GM13977 (cell line): Measurements from ENCODE around the gene LRCH3.

Source experiments
- DNase-seq: peaks from one replicate; pipeline ENCODE4 v3.0.0; 2012; ENCODE audit warnings: low spot score
- in situ Hi-C: fragments of 300-500 bp; cut with MboI; formaldehyde crosslinking; loops from one replicate; pipeline ENCODE4 v1.12.0; 2022; ENCODE audit warnings: low sequenced_read_pairs, low pct_unique_long_range_greater_than_20kb, mixed read lengths, inconsistent platforms; ENCODE audit not compliant: unreplicated experiment
- TF ChIP-seq, protein P1 (sequence below): IDR thresholded peaks from 2 replicates; pipeline ENCODE4 v1.5.1; 2012; ENCODE audit warnings: mild to moderate bottlenecking, control low read depth; ENCODE audit not compliant: insufficient read depth; ENCODE audit errors: extremely low read depth, missing control alignments

LRCH3 gene

GRCh38 chr3:197809356-197810020, 18.4 kb downstream of the LRCH3 start:
- in situ Hi-C loops = no loop called here
- no peak for DNase-seq

DNA sequence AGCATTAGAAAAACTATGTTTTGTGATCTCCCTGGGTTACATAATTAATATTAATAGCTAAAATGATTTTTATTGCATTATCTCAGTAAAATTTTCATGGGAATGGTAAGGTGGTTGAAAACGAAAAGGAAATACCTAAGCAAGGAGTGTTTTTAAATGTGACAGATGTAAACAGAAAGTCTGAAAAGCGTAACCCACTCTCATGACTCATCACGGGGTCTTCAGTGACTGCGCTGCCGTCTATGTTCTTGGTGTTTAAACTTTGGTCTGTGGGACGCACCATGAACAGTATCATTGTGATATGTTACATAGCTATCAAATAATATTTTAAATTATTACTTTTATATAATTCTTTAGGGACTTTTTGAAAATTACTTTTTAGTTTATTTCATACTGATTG, 19.8 kb downstream of the LRCH3 start:
- in situ Hi-C loops = no loop called here
- DNase-seq = no peak
- TF ChIP-seq, protein P1, sequence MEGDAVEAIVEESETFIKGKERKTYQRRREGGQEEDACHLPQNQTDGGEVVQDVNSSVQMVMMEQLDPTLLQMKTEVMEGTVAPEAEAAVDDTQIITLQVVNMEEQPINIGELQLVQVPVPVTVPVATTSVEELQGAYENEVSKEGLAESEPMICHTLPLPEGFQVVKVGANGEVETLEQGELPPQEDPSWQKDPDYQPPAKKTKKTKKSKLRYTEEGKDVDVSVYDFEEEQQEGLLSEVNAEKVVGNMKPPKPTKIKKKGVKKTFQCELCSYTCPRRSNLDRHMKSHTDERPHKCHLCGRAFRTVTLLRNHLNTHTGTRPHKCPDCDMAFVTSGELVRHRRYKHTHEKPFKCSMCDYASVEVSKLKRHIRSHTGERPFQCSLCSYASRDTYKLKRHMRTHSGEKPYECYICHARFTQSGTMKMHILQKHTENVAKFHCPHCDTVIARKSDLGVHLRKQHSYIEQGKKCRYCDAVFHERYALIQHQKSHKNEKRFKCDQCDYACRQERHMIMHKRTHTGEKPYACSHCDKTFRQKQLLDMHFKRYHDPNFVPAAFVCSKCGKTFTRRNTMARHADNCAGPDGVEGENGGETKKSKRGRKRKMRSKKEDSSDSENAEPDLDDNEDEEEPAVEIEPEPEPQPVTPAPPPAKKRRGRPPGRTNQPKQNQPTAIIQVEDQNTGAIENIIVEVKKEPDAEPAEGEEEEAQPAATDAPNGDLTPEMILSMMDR = no peak

More at GRCh38 chr3:197809356-197810020, 18.4 kb downstream of the LRCH3 start:
- TF ChIP-seq, protein P1 = no peak

GRCh38 chr3:197811343-197811742, 20.3 kb downstream of the LRCH3 start:
- in situ Hi-C loops = no loop called here
- TF ChIP-seq, protein P1 = no peak
- no peak for DNase-seq

DNA sequence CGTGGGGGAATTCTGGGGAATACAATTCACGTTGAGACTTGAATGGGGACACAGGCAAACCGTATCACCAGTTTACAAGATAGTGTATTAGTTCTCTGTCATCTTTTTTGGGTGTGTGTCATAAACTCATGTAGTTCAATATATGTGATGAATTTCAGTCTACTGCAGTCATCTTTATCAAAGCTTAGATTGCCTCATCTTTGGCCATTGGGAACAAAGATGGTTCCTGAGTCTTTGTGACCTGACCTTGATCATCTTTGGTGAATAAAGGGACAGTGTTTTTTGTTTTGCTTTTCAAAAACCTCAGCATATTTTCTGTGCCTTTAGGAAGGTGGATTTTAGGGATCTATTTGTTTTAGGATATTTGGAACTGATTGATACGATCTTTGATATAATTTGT, 23.3 kb downstream of the LRCH3 start:
- TF ChIP-seq, protein P1 = no peak
- DNase-seq = no peak
- in situ Hi-C loops = no loop called here

- in situ Hi-C loops = no loop called here
- no peak for DNase-seq
- TF ChIP-seq, protein P1 = no peak
Measured at GRCh38 chr3:197820550-197821335, 29.7 kb downstream of the LRCH3 start.

DNA sequence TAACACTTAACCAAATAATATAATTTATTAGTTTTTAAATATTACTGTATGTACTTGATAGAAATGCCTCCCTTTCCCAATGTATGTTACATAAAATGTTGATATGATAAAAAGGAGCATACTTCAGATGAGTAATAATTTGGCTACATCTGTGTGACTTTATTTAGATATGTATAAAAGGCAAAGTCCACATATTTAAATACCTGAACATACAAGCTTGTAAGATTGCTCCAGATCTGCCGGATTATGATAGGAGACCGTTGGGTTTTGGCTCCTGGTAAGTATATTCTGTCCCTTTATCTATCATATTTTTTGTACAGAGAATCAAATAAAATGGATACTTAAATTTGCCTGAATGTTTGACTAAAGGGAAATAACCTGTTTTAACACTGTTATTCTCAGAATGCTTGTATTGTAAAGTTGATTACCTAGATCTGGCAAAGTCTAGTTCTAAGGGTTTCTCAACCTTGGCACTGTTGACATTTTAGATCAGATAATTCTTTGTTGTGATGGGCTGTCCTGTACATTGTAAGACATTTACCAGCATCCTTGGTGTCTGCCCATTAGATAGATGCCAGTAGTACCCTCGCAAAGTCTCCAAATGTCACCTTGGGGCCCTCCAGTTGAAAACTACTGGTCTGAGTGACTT, 38.5 kb downstream of the LRCH3 start:
- no peak for DNase-seq
- TF ChIP-seq, protein P1 = no peak
- in situ Hi-C loops = no loop called here
